GM15510 (cell line): Measurements from ENCODE around the gene PMPCA.
A peak's percentile ranks its signal among the peaks of the same experiment; 100 is the strongest.

Experiments
- POLR2A ChIP-seq: IDR thresholded peaks from 3 replicates; pipeline ENCODE4 v1.6.1; 2011; ENCODE audit warnings: borderline replicate concordance; ENCODE audit not compliant: insufficient read length; ENCODE audit errors: extremely low read depth

Gene PMPCA

GRCh38 chr9:136396219-136396515 is 14.3 kb upstream of the PMPCA start:
- no peak for TF ChIP-seq POLR2A

GRCh38 chr9:136397643-136398042 is 12.8 kb upstream of the PMPCA start:
- TF ChIP-seq POLR2A, result no peak

GRCh38 chr9:136398286-136398685 is 12.2 kb upstream of the PMPCA start:
- TF ChIP-seq POLR2A, result no peak

- no peak for TF ChIP-seq POLR2A
Measured at GRCh38 chr9:136399176-136400037, 11.1 kb upstream of the PMPCA start.

- TF ChIP-seq POLR2A, result peak; percentile 94
Measured at GRCh38 chr9:136400038-136400834, 10.2 kb upstream of the PMPCA start, which contains the start of gene SNAPC4. SNAPC4 (minus strand) TSS chr9:136400170; CDS start chr9:136398428, 1,742 bp downstream.

GRCh38 chr9:136401173-136401922 is 9.1 kb upstream of the PMPCA start:
- no peak for TF ChIP-seq POLR2A

- TF ChIP-seq POLR2A, result no peak
Measured at GRCh38 chr9:136402067-136402466, 8.4 kb upstream of the PMPCA start.

- TF ChIP-seq POLR2A, result peak; percentile 32
Measured at GRCh38 chr9:136403538-136403914, 6.9 kb upstream of the PMPCA start.

- TF ChIP-seq POLR2A, result no peak
Measured at GRCh38 chr9:136403915-136404800, 6.3 kb upstream of the PMPCA start.

- TF ChIP-seq POLR2A, result no peak
Measured at GRCh38 chr9:136404801-136405136, 5.7 kb upstream of the PMPCA start.

- TF ChIP-seq POLR2A, result no peak
Measured at GRCh38 chr9:136405481-136405880, 5.0 kb upstream of the PMPCA start.

GRCh38 chr9:136407911-136408310 is 2.5 kb upstream of the PMPCA start:
- TF ChIP-seq POLR2A, result no peak

GRCh38 chr9:136409557-136410455 is 652 bp upstream of the PMPCA start:
- no peak for TF ChIP-seq POLR2A
